ENCODE measurements around the gene KHDC1L. TPM values are rescaled to one million over a fixed set of nuclear protein-coding genes. Genes with fewer than 3 reads are reported as not detected.
A peak's percentile ranks its signal among the peaks of the same experiment; 100 is the strongest.
"Not testable (repeated sequence)": the region's sequence is repeated elsewhere in the genome, so short reads cannot be mapped to it uniquely, and the experiment has no call there.

Gene KHDC1L
- not detected for total RNA-seq
- not detected for polyA plus RNA-seq

GRCh38 chr6:73225396-73225795, at the start of gene KHDC1L:
Gene KHDC1L, minus strand, starts transcription at chr6:73225496. Its CDS starts 88 bp downstream, at chr6:73225408.
- Histone ChIP-seq H3K9me3 (ENCODE audit: control insufficient read depth in 4 of 4, low read length in 3 of 4) (no peaks in the 10 kb centered on the region), H3K27me3 (ENCODE audit: control insufficient read depth in 4 of 4, insufficient read depth in 4 of 4, low read length in 3 of 4) (no peaks in the 10 kb centered on the region), H3K9ac (ENCODE audit: low read depth in 1 of 2, low read length in 2 of 2) (no peak within 1 kb of the TSS), H3K4me3 (ENCODE audit: low read depth in 1 of 3, low read length in 3 of 3) (no peak within 1 kb of the TSS), H3K36me3 (ENCODE audit: control insufficient read depth in 4 of 4, insufficient read depth in 3 of 4, low read depth in 1 of 4, low read length in 3 of 4) (no peaks in the 10 kb centered on the region), H3K27ac (ENCODE audit: low read depth in 1 of 2, low read length in 2 of 2) (no peak within 1 kb of the TSS), H3K4me1 (ENCODE audit: control insufficient read depth in 4 of 4, insufficient read depth in 4 of 4, low read length in 3 of 4) (no peaks in the 10 kb centered on the region)
- no peak for DNase-seq (ENCODE audit: low spot score)
- TF ChIP-seq GABPA (IDR thresholded peaks at IDR 0.05 in 1 of 2, conservative IDR thresholded peaks at IDR 0.05 in 1 of 2) (no peak), FOXA1 (IDR thresholded peaks at IDR 0.05) (no peak), ATF3 (IDR thresholded peaks at IDR 0.05) (no peak)
- 85% methylated on average over 4 of the region's 4 CpGs for WGBS

GRCh38 chr6:73269296-73269695, 44.0 kb upstream of the KHDC1L start:
- not testable (repeated sequence) for H3K27ac ChIP-seq (ENCODE audit: low read depth in 1 of 2, low read length in 2 of 2); H3K36me3 ChIP-seq (ENCODE audit: control insufficient read depth in 4 of 4, insufficient read depth in 3 of 4, low read depth in 1 of 4, low read length in 3 of 4)
- 98% methylated on average over 13 of the region's 13 CpGs for WGBS

GRCh38 chr6:73268896-73269295, 43.6 kb upstream of the KHDC1L start:
- not testable (repeated sequence) for H3K36me3 ChIP-seq (ENCODE audit: control insufficient read depth in 4 of 4, insufficient read depth in 3 of 4, low read depth in 1 of 4, low read length in 3 of 4); H3K27ac ChIP-seq (ENCODE audit: low read depth in 1 of 2, low read length in 2 of 2); H3K27me3 ChIP-seq (ENCODE audit: control insufficient read depth in 4 of 4, insufficient read depth in 4 of 4, low read length in 3 of 4); H3K9me3 ChIP-seq (ENCODE audit: control insufficient read depth in 4 of 4, low read length in 3 of 4); DNase-seq (ENCODE audit: low spot score); H3K9ac ChIP-seq (ENCODE audit: low read depth in 1 of 2, low read length in 2 of 2); H3K4me3 ChIP-seq (ENCODE audit: low read depth in 1 of 3, low read length in 3 of 3); H3K4me1 ChIP-seq (ENCODE audit: control insufficient read depth in 4 of 4, insufficient read depth in 4 of 4, low read length in 3 of 4)
- WGBS = 94% methylated on average over 26 of the region's 27 CpGs

More at GRCh38 chr6:73269296-73269695, 44.0 kb upstream of the KHDC1L start:
- H3K4me3 ChIP-seq (ENCODE audit: low read depth in 1 of 3, low read length in 3 of 3); H3K27me3 ChIP-seq (ENCODE audit: control insufficient read depth in 4 of 4, insufficient read depth in 4 of 4, low read length in 3 of 4); DNase-seq (ENCODE audit: low spot score); H3K9ac ChIP-seq (ENCODE audit: low read depth in 1 of 2, low read length in 2 of 2); H3K9me3 ChIP-seq (ENCODE audit: control insufficient read depth in 4 of 4, low read length in 3 of 4); H3K4me1 ChIP-seq (ENCODE audit: control insufficient read depth in 4 of 4, insufficient read depth in 4 of 4, low read length in 3 of 4): not testable (repeated sequence)

- H3K4me3 ChIP-seq (ENCODE audit: low read depth in 1 of 3, low read length in 3 of 3) = no peak overlapping the region
- no peak overlapping the region for H3K27ac ChIP-seq (ENCODE audit: low read depth in 1 of 2, low read length in 2 of 2)
- no peaks in the 10 kb centered on the region for H3K27me3 ChIP-seq (ENCODE audit: control insufficient read depth in 4 of 4, insufficient read depth in 4 of 4, low read length in 3 of 4)
- WGBS = 94% methylated on average over 3 of the region's 3 CpGs
- TF ChIP-seq RXRA (IDR thresholded peaks at IDR 0.05) (no peak), SP1 (IDR thresholded peaks at IDR 0.05) (no peak)
- H3K4me1 ChIP-seq (ENCODE audit: control insufficient read depth in 4 of 4, insufficient read depth in 4 of 4, low read length in 3 of 4) = peaks cover 0 to 10% (median 2%) of the 10 kb centered on the region in 4 donors
- no peaks in the 10 kb centered on the region for H3K36me3 ChIP-seq (ENCODE audit: control insufficient read depth in 4 of 4, insufficient read depth in 3 of 4, low read depth in 1 of 4, low read length in 3 of 4)
- no peaks in the 10 kb centered on the region for H3K9me3 ChIP-seq (ENCODE audit: control insufficient read depth in 4 of 4, low read length in 3 of 4)
- no peak overlapping the region for H3K9ac ChIP-seq (ENCODE audit: low read depth in 1 of 2, low read length in 2 of 2)
- no peak for DNase-seq (ENCODE audit: low spot score)
Measured at GRCh38 chr6:73264446-73264845, 39.1 kb upstream of the KHDC1L start.

GRCh38 chr6:73263570-73263909, 38.2 kb upstream of the KHDC1L start:
- Histone ChIP-seq H3K9me3 (ENCODE audit: control insufficient read depth in 4 of 4, low read length in 3 of 4) (no peaks in the 10 kb centered on the region), H3K9ac (ENCODE audit: low read depth in 1 of 2, low read length in 2 of 2) (no peak overlapping the region), H3K27me3 (ENCODE audit: control insufficient read depth in 4 of 4, insufficient read depth in 4 of 4, low read length in 3 of 4) (no peaks in the 10 kb centered on the region), H3K27ac (ENCODE audit: low read depth in 1 of 2, low read length in 2 of 2) (no peak overlapping the region), H3K36me3 (ENCODE audit: control insufficient read depth in 4 of 4, insufficient read depth in 3 of 4, low read depth in 1 of 4, low read length in 3 of 4) (no peaks in the 10 kb centered on the region), H3K4me1 (ENCODE audit: control insufficient read depth in 4 of 4, insufficient read depth in 4 of 4, low read length in 3 of 4) (peaks cover 0 to 10% (median 2%) of the 10 kb centered on the region in 4 donors), H3K4me3 (ENCODE audit: low read depth in 1 of 3, low read length in 3 of 3) (peak overlapping the region in 1 of 3 donors; percentile 67)
- WGBS = 52% methylated on average over 7 of the region's 7 CpGs
- no peak for DNase-seq (ENCODE audit: low spot score)
- TF ChIP-seq ZBTB33 (IDR thresholded peaks at IDR 0.05) (no peak), YY1 (IDR thresholded peaks at IDR 0.05) (no peak), RAD21 (IDR thresholded peaks at IDR 0.05) (no peak), FOXA1 (IDR thresholded peaks at IDR 0.05) (no peak), HNF4G (IDR thresholded peaks at IDR 0.05) (no peak), HNF4A (conservative IDR thresholded peaks at IDR 0.05) (no peak), CTCF (IDR thresholded peaks at IDR 0.05; ENCODE audit: low read depth, low read length, missing input control) (no peak), RXRA (IDR thresholded peaks at IDR 0.05) (no peak), NR2F2 (IDR thresholded peaks at IDR 0.05) (no peak), EGR1 (IDR thresholded peaks at IDR 0.05; ENCODE audit: low read depth in 2 of 2) (no peak)

All from liver (tissue), 9 donors.